GM23248 (cell line): ENCODE data around the gene COL21A1.

Experiments
- EZH2 ChIP-seq: fragments of 200-600 bp; sonication (generic); IDR thresholded peaks from 2 replicates; pipeline ENCODE4 v1.6.1; 2018; ENCODE audit warnings: antibody characterized with exemption, mild to moderate bottlenecking; ENCODE audit not compliant: insufficient read depth, poor library complexity, severe bottlenecking
- EZH2phosphoT487 ChIP-seq: fragments of 200-600 bp; sonication (generic); IDR thresholded peaks from 2 replicates; pipeline ENCODE4 v1.6.1; 2018; ENCODE audit warnings: antibody characterized with exemption, moderate library complexity, mild to moderate bottlenecking, low read depth; ENCODE audit not compliant: insufficient read depth

DNA sequence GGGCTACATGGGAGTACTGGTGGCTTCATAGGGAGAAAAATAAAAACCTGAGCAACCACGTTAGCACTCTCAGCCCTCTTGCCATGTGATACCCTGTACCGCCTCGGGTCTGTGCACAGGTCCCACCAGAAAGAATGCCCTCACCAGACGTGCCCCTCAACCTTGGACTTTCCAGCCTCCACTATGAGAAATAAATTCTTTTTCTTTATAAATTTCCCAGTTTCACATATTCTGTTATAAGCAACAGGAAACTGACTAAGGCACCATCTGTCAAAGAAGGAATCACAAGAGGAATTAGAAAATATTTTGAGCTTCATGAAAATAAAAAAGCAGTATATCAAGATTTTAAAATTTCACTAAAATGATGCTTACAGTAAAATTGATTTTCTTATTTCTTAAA, 203.6 kb downstream of the COL21A1 start:
- TF ChIP-seq EZH2 = no peak
- no peak for TF ChIP-seq EZH2phosphoT487
